Endodermal cell (in vitro differentiated cells): ENCODE data around the gene PTGIR. TPM values are rescaled to one million over a fixed set of nuclear protein-coding genes. Genes with fewer than 3 reads are reported as not detected.
A peak's percentile ranks its signal among the peaks of the same experiment; 100 is the strongest.

Experiments used
- DNase-seq: peaks from one replicate; pipeline ENCODE4 v3.0.0-alpha.2; 2017
- H3K27ac ChIP-seq: 2 replicates; pipeline ENCODE4 v1.5.1; 2013; ENCODE audit warnings: mild to moderate bottlenecking, low read depth, low read length, moderate library complexity
- H3K27me3 ChIP-seq: 2 replicates; pipeline ENCODE4 v1.6.1; 2013; ENCODE audit warnings: mild to moderate bottlenecking, low read length, moderate library complexity; ENCODE audit not compliant: insufficient read depth, control insufficient read depth, poor library complexity, severe bottlenecking
- H3K36me3 ChIP-seq: 2 replicates; pipeline ENCODE4 v1.7.0; 2013; ENCODE audit warnings: mild to moderate bottlenecking, low read length, moderate library complexity; ENCODE audit not compliant: control insufficient read depth, insufficient read depth
- H3K4me1 ChIP-seq: one replicate; pipeline ENCODE4 v1.7.0; 2013; ENCODE audit warnings: low read length; ENCODE audit not compliant: control insufficient read depth, insufficient read depth
- H3K4me3 ChIP-seq: 2 replicates; pipeline ENCODE4 v1.5.1; 2013; ENCODE audit warnings: mild to moderate bottlenecking, low read length, moderate library complexity
- H3K9ac ChIP-seq: 2 replicates; pipeline ENCODE4 v1.6.1; 2013; ENCODE audit warnings: mild to moderate bottlenecking, low read length, moderate library complexity; ENCODE audit not compliant: poor library complexity, severe bottlenecking; ENCODE audit errors: extremely low read depth
- H3K9me3 ChIP-seq: 2 replicates; pipeline ENCODE4 v1.6.1; 2013; ENCODE audit warnings: mild to moderate bottlenecking, low read length, moderate library complexity; ENCODE audit not compliant: control insufficient read depth
- H3K27ac Mint-ChIP-seq: 2 replicates; pipeline ENCODE4 v1.8.0; 2020; ENCODE audit warnings: mixed read lengths
- H3K27me3 Mint-ChIP-seq: 2 replicates; pipeline ENCODE4 v1.8.0; 2021; ENCODE audit warnings: mild to moderate bottlenecking, mixed read lengths; ENCODE audit not compliant: insufficient read depth
- H3K36me3 Mint-ChIP-seq: 2 replicates; pipeline ENCODE4 v1.8.0; 2020; ENCODE audit warnings: low read depth, mixed read lengths
- H3K4me1 Mint-ChIP-seq: 2 replicates; pipeline ENCODE4 v1.8.0; 2020; ENCODE audit warnings: mixed read lengths
- H3K4me3 Mint-ChIP-seq: 2 replicates; pipeline ENCODE4 v1.8.0; 2020; ENCODE audit warnings: mild to moderate bottlenecking, moderate library complexity, mixed read lengths
- H3K9me3 Mint-ChIP-seq: 2 replicates; pipeline ENCODE4 v1.8.0; 2020; ENCODE audit warnings: mild to moderate bottlenecking, mixed read lengths
- WGBS, 2 experiments: methylation state at CpG; one replicate each; pipeline versions ENCODE4 v1.1.5 to v1.1.7; 2013; ENCODE audit warnings: missing lambda C conversion rate in 2 of 2, mixed read lengths in 1 of 2; ENCODE audit not compliant: insufficient coverage in 1 of 2, insufficient read length in 1 of 2; 5-methylcytosine and 5-hydroxymethylcytosine counted together
- total RNA-seq, 2 donors: library from RNA; stranded (reverse); fragmentation: NEBNext Ultra II Directional in 1 of 2; extraction: Animal tissue kit (Norgen Biotek cat#: 25700) in 1 of 2; gene quantifications; 2 replicates in 1 of 2; 3 replicates in 1 of 2; pipeline ENCODE4 v1.2.1, GENCODE V29; 2021
- TF ChIP-seq, protein P1 (sequence below): fragments of 200-600 bp; sonication (generic); conservative IDR thresholded peaks from 2 replicates; pipeline ENCODE4 v1.5.0; 2021; ENCODE audit warnings: antibody characterized with exemption, mild to moderate bottlenecking

PTGIR gene
- total RNA-seq, 2 donors from 2014 or later: not detected

DNA sequence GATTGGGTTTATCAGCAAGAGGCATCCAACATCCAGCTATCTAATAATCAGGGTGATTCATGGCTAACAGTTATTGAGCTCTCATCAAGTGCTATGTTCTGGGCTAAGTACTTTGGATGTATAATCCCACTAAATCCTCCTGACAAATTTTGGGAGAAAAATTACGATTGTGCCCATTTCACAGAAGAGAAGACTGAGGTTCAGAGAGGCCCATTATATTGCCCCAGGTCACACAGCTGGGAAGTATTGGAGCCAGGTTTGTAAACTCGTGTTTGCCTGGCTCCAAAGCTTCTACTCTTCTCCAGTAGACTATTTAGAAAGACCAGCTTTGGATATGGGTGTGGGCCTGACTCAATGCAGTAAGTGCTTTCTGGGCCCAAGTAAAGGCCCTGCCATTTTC lies 44.6 kb downstream of the PTGIR start:
- no peaks in the 10 kb centered on the region for H3K4me1 Mint-ChIP-seq
- Histone ChIP-seq H3K9me3 (peaks cover 3% of the 10 kb centered on the region), H3K36me3 (no peaks in the 10 kb centered on the region), H3K4me1 (no peaks in the 10 kb centered on the region), H3K27me3 (no peaks in the 10 kb centered on the region), H3K9ac (no peak overlapping the region), H3K27ac (no peak overlapping the region), H3K4me3 (no peak overlapping the region)
- TF ChIP-seq, protein P1, sequence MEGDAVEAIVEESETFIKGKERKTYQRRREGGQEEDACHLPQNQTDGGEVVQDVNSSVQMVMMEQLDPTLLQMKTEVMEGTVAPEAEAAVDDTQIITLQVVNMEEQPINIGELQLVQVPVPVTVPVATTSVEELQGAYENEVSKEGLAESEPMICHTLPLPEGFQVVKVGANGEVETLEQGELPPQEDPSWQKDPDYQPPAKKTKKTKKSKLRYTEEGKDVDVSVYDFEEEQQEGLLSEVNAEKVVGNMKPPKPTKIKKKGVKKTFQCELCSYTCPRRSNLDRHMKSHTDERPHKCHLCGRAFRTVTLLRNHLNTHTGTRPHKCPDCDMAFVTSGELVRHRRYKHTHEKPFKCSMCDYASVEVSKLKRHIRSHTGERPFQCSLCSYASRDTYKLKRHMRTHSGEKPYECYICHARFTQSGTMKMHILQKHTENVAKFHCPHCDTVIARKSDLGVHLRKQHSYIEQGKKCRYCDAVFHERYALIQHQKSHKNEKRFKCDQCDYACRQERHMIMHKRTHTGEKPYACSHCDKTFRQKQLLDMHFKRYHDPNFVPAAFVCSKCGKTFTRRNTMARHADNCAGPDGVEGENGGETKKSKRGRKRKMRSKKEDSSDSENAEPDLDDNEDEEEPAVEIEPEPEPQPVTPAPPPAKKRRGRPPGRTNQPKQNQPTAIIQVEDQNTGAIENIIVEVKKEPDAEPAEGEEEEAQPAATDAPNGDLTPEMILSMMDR: no peak
- 88 to 90% methylated on average over 2 of the region's 2 CpGs for WGBS, 2 experiments
- DNase-seq: no peak
- peaks cover 11% of the 10 kb centered on the region for H3K9me3 Mint-ChIP-seq
- H3K27me3 Mint-ChIP-seq: peaks cover 4% of the 10 kb centered on the region
- no peak overlapping the region for H3K4me3 Mint-ChIP-seq
- no peak overlapping the region for H3K27ac Mint-ChIP-seq
- no peaks in the 10 kb centered on the region for H3K36me3 Mint-ChIP-seq

DNA sequence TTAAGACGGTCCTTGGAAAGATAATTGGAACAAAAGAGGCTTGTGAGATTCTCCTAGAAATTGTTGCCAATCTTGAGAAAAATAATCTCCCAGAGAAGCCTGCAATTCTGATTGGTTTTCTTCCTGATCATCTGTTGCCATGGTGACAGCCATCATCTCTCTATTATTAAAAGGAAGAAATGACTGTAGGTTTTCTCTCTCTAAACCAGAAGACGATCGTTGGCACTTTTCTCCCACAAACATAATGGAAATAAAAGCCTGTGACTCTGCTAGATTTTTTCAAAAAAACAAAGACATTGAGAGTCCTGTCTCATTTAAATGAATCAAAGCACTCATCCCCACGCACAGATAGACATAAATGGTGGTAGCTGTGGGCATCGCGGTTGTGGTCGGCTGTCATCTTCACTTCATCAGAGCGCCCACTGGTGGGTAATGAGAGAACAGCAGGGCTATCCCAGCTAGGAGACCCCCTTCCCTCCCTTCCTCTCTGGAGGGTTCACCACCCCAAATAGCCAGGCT lies 45.5 kb downstream of the PTGIR start:
- peak; percentile 81 for DNase-seq

DNA sequence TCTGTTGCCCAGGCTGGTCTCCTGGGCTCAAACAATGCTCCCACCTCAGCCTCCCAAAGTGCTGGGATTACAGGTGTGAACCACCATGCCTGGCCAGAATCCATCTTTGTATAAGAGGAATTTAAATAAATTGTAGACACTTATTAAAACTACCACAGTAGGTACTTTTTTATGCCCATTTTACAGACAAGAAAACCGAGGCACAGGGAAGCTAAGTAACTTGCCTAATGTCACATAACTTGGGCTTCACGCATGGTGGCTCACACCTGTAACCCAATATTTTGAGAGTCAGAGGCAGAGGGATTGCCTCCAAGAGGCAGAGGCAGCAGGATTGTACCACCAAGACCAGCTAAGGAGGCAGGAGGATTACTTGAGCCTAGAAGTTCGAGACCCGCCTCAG lies 46.4 kb downstream of the PTGIR start:
- no peak for DNase-seq
- TF ChIP-seq, protein P1: no peak
- Mint-ChIP-seq H3K27ac (no peak overlapping the region), H3K36me3 (no peaks in the 10 kb centered on the region), H3K4me1 (peaks cover 9% of the 10 kb centered on the region), H3K9me3 (peaks cover 1% of the 10 kb centered on the region), H3K27me3 (no peaks in the 10 kb centered on the region), H3K4me3 (no peak overlapping the region)
- WGBS, 2 experiments: 87 to 91% methylated on average over 4 of the region's 4 CpGs
- Histone ChIP-seq H3K9ac (no peak overlapping the region), H3K27ac (no peak overlapping the region), H3K4me1 (peaks cover 5% of the 10 kb centered on the region), H3K36me3 (no peaks in the 10 kb centered on the region), H3K27me3 (no peaks in the 10 kb centered on the region), H3K4me3 (no peak overlapping the region), H3K9me3 (peaks cover 3% of the 10 kb centered on the region)

More for the DNA sequence above, 45.5 kb downstream of the PTGIR start:
- Mint-ChIP-seq H3K27me3 (peaks cover 4% of the 10 kb centered on the region), H3K9me3 (peaks cover 9% of the 10 kb centered on the region), H3K36me3 (no peaks in the 10 kb centered on the region), H3K4me1 (peaks cover 3% of the 10 kb centered on the region), H3K4me3 (no peak overlapping the region), H3K27ac (no peak overlapping the region)
- Histone ChIP-seq H3K27ac (no peak overlapping the region), H3K27me3 (no peaks in the 10 kb centered on the region), H3K4me3 (no peak overlapping the region), H3K9ac (no peak overlapping the region), H3K9me3 (peaks cover 3% of the 10 kb centered on the region), H3K36me3 (no peaks in the 10 kb centered on the region), H3K4me1 (peaks cover under 1% of the 10 kb centered on the region)
- WGBS, 2 experiments: 68 to 82% methylated on average over 3 to 8 of the region's 8 CpGs
- TF ChIP-seq, protein P1: peak; percentile 75
